ENCODE results near the gene NRDC.

NRDC gene

GRCh38 chr1:51861669-51862068 lies 16.9 kb downstream of the NRDC start:
- H3K36me3 ChIP-seq (ENCODE audit: control insufficient read depth in 2 of 2, insufficient read depth in 2 of 2, low read length in 2 of 2): no peaks in the 10 kb centered on the region
- H3K4me1 ChIP-seq (ENCODE audit: control insufficient read depth, insufficient read depth, low read length): no peaks in the 10 kb centered on the region
- H3K27ac ChIP-seq (ENCODE audit: low read length): no peak overlapping the region
- H3K4me3 ChIP-seq (ENCODE audit: low read length in 2 of 2): no peak overlapping the region
- H3K9me3 ChIP-seq (ENCODE audit: control insufficient read depth in 2 of 2, low read length in 2 of 2): no peaks in the 10 kb centered on the region
- no peaks in the 10 kb centered on the region for H3K27me3 ChIP-seq (ENCODE audit: control insufficient read depth in 1 of 2, insufficient read depth in 2 of 2, low read length in 2 of 2)
- no peak overlapping the region for H3K9ac ChIP-seq (ENCODE audit: low read length in 2 of 2)

GRCh38 chr1:51859735-51860134 lies 18.8 kb downstream of the NRDC start:
- no peak overlapping the region for H3K4me3 ChIP-seq (ENCODE audit: low read length in 2 of 2)
- H3K9me3 ChIP-seq (ENCODE audit: control insufficient read depth in 2 of 2, low read length in 2 of 2): no peaks in the 10 kb centered on the region
- H3K27me3 ChIP-seq (ENCODE audit: control insufficient read depth in 1 of 2, insufficient read depth in 2 of 2, low read length in 2 of 2): no peaks in the 10 kb centered on the region
- H3K36me3 ChIP-seq (ENCODE audit: control insufficient read depth in 2 of 2, insufficient read depth in 2 of 2, low read length in 2 of 2): peaks cover 0 to 4% of the 10 kb centered on the region in 2 donors
- H3K9ac ChIP-seq (ENCODE audit: low read length in 2 of 2): no peak overlapping the region
- no peak overlapping the region for H3K27ac ChIP-seq (ENCODE audit: low read length)
- H3K4me1 ChIP-seq (ENCODE audit: control insufficient read depth, insufficient read depth, low read length): no peaks in the 10 kb centered on the region

- Histone ChIP-seq H3K4me3 (ENCODE audit: low read length in 2 of 2) (no peak overlapping the region), H3K4me1 (ENCODE audit: control insufficient read depth, insufficient read depth, low read length) (no peaks in the 10 kb centered on the region), H3K27ac (ENCODE audit: low read length) (no peak overlapping the region), H3K9me3 (ENCODE audit: control insufficient read depth in 2 of 2, low read length in 2 of 2) (no peaks in the 10 kb centered on the region), H3K36me3 (ENCODE audit: control insufficient read depth in 2 of 2, insufficient read depth in 2 of 2, low read length in 2 of 2) (peaks cover 0 to 4% of the 10 kb centered on the region in 2 donors), H3K9ac (ENCODE audit: low read length in 2 of 2) (no peak overlapping the region), H3K27me3 (ENCODE audit: control insufficient read depth in 1 of 2, insufficient read depth in 2 of 2, low read length in 2 of 2) (no peaks in the 10 kb centered on the region)
These were observed 19.2 kb downstream of the NRDC start for GRCh38 chr1:51859333-51859732.

- Histone ChIP-seq H3K4me1 (ENCODE audit: control insufficient read depth, insufficient read depth, low read length) (no peaks in the 10 kb centered on the region), H3K36me3 (ENCODE audit: control insufficient read depth in 2 of 2, insufficient read depth in 2 of 2, low read length in 2 of 2) (peaks cover 0 to 4% of the 10 kb centered on the region in 2 donors), H3K27me3 (ENCODE audit: control insufficient read depth in 1 of 2, insufficient read depth in 2 of 2, low read length in 2 of 2) (no peaks in the 10 kb centered on the region), H3K9me3 (ENCODE audit: control insufficient read depth in 2 of 2, low read length in 2 of 2) (no peaks in the 10 kb centered on the region), H3K4me3 (ENCODE audit: low read length in 2 of 2) (no peak overlapping the region), H3K9ac (ENCODE audit: low read length in 2 of 2) (no peak overlapping the region), H3K27ac (ENCODE audit: low read length) (no peak overlapping the region)
These were observed 19.6 kb downstream of the NRDC start for GRCh38 chr1:51858892-51859291.

- Histone ChIP-seq H3K27ac (ENCODE audit: low read length) (no peak overlapping the region), H3K9me3 (ENCODE audit: control insufficient read depth in 2 of 2, low read length in 2 of 2) (no peaks in the 10 kb centered on the region), H3K27me3 (ENCODE audit: control insufficient read depth in 1 of 2, insufficient read depth in 2 of 2, low read length in 2 of 2) (no peaks in the 10 kb centered on the region), H3K9ac (ENCODE audit: low read length in 2 of 2) (no peak overlapping the region), H3K4me1 (ENCODE audit: control insufficient read depth, insufficient read depth, low read length) (no peaks in the 10 kb centered on the region), H3K36me3 (ENCODE audit: control insufficient read depth in 2 of 2, insufficient read depth in 2 of 2, low read length in 2 of 2) (peaks cover 0 to 4% of the 10 kb centered on the region in 2 donors), H3K4me3 (ENCODE audit: low read length in 2 of 2) (no peak overlapping the region)
These were observed 21.8 kb downstream of the NRDC start for GRCh38 chr1:51856745-51857144.

- Histone ChIP-seq H3K9me3 (ENCODE audit: control insufficient read depth in 2 of 2, low read length in 2 of 2) (no peaks in the 10 kb centered on the region), H3K9ac (ENCODE audit: low read length in 2 of 2) (no peak overlapping the region), H3K27ac (ENCODE audit: low read length) (no peak overlapping the region), H3K27me3 (ENCODE audit: control insufficient read depth in 1 of 2, insufficient read depth in 2 of 2, low read length in 2 of 2) (no peaks in the 10 kb centered on the region), H3K4me3 (ENCODE audit: low read length in 2 of 2) (no peak overlapping the region), H3K36me3 (ENCODE audit: control insufficient read depth in 2 of 2, insufficient read depth in 2 of 2, low read length in 2 of 2) (peaks cover 0 to 4% of the 10 kb centered on the region in 2 donors), H3K4me1 (ENCODE audit: control insufficient read depth, insufficient read depth, low read length) (peaks cover 5% of the 10 kb centered on the region)
These were observed 22.9 kb downstream of the NRDC start for GRCh38 chr1:51855624-51856023.

- H3K27ac ChIP-seq (ENCODE audit: low read length): no peak overlapping the region
- no peaks in the 10 kb centered on the region for H3K9me3 ChIP-seq (ENCODE audit: control insufficient read depth in 2 of 2, low read length in 2 of 2)
- H3K4me1 ChIP-seq (ENCODE audit: control insufficient read depth, insufficient read depth, low read length): peaks cover 7% of the 10 kb centered on the region
- no peaks in the 10 kb centered on the region for H3K27me3 ChIP-seq (ENCODE audit: control insufficient read depth in 1 of 2, insufficient read depth in 2 of 2, low read length in 2 of 2)
- H3K36me3 ChIP-seq (ENCODE audit: control insufficient read depth in 2 of 2, insufficient read depth in 2 of 2, low read length in 2 of 2): peaks cover 0 to 4% of the 10 kb centered on the region in 2 donors
- H3K9ac ChIP-seq (ENCODE audit: low read length in 2 of 2): no peak overlapping the region
- H3K4me3 ChIP-seq (ENCODE audit: low read length in 2 of 2): no peak overlapping the region
These were observed 25.2 kb downstream of the NRDC start for GRCh38 chr1:51853360-51853759.

GRCh38 chr1:51851882-51852396 lies 26.6 kb downstream of the NRDC start:
- peaks cover 0 to 6% of the 10 kb centered on the region in 2 donors for H3K36me3 ChIP-seq (ENCODE audit: control insufficient read depth in 2 of 2, insufficient read depth in 2 of 2, low read length in 2 of 2)
- H3K4me3 ChIP-seq (ENCODE audit: low read length in 2 of 2): no peak overlapping the region
- no peaks in the 10 kb centered on the region for H3K27me3 ChIP-seq (ENCODE audit: control insufficient read depth in 1 of 2, insufficient read depth in 2 of 2, low read length in 2 of 2)
- no peaks in the 10 kb centered on the region for H3K9me3 ChIP-seq (ENCODE audit: control insufficient read depth in 2 of 2, low read length in 2 of 2)
- no peak overlapping the region for H3K9ac ChIP-seq (ENCODE audit: low read length in 2 of 2)
- H3K4me1 ChIP-seq (ENCODE audit: control insufficient read depth, insufficient read depth, low read length): peaks cover 7% of the 10 kb centered on the region
- no peak overlapping the region for H3K27ac ChIP-seq (ENCODE audit: low read length)

- Histone ChIP-seq H3K4me3 (ENCODE audit: low read length in 2 of 2) (no peak overlapping the region), H3K36me3 (ENCODE audit: control insufficient read depth in 2 of 2, insufficient read depth in 2 of 2, low read length in 2 of 2) (peaks cover 0 to 6% of the 10 kb centered on the region in 2 donors), H3K9ac (ENCODE audit: low read length in 2 of 2) (no peak overlapping the region), H3K27ac (ENCODE audit: low read length) (peak overlapping the region; percentile 18), H3K27me3 (ENCODE audit: control insufficient read depth in 1 of 2, insufficient read depth in 2 of 2, low read length in 2 of 2) (no peaks in the 10 kb centered on the region), H3K9me3 (ENCODE audit: control insufficient read depth in 2 of 2, low read length in 2 of 2) (no peaks in the 10 kb centered on the region), H3K4me1 (ENCODE audit: control insufficient read depth, insufficient read depth, low read length) (peaks cover 7% of the 10 kb centered on the region)
These were observed 27.9 kb downstream of the NRDC start for GRCh38 chr1:51850420-51851223.

GRCh38 chr1:51847294-51847920 lies 31.1 kb downstream of the NRDC start:
- H3K4me3 ChIP-seq (ENCODE audit: low read length in 2 of 2): no peak overlapping the region
- H3K9ac ChIP-seq (ENCODE audit: low read length in 2 of 2): no peak overlapping the region

GRCh38 chr1:51843948-51844347 lies 34.6 kb downstream of the NRDC start:
- Histone ChIP-seq H3K9ac (ENCODE audit: low read length in 2 of 2) (no peak overlapping the region), H3K27ac (ENCODE audit: low read length) (no peak overlapping the region), H3K36me3 (ENCODE audit: control insufficient read depth in 2 of 2, insufficient read depth in 2 of 2, low read length in 2 of 2) (peaks cover 0 to 2% of the 10 kb centered on the region in 2 donors), H3K4me1 (ENCODE audit: control insufficient read depth, insufficient read depth, low read length) (no peaks in the 10 kb centered on the region), H3K27me3 (ENCODE audit: control insufficient read depth in 1 of 2, insufficient read depth in 2 of 2, low read length in 2 of 2) (no peaks in the 10 kb centered on the region), H3K9me3 (ENCODE audit: control insufficient read depth in 2 of 2, low read length in 2 of 2) (no peaks in the 10 kb centered on the region), H3K4me3 (ENCODE audit: low read length in 2 of 2) (no peak overlapping the region)

More at GRCh38 chr1:51847294-51847920, 31.1 kb downstream of the NRDC start:
- H3K36me3 ChIP-seq (ENCODE audit: control insufficient read depth in 2 of 2, insufficient read depth in 2 of 2, low read length in 2 of 2): peaks cover 0 to 2% of the 10 kb centered on the region in 2 donors
- peaks cover 7% of the 10 kb centered on the region for H3K4me1 ChIP-seq (ENCODE audit: control insufficient read depth, insufficient read depth, low read length)
- no peaks in the 10 kb centered on the region for H3K27me3 ChIP-seq (ENCODE audit: control insufficient read depth in 1 of 2, insufficient read depth in 2 of 2, low read length in 2 of 2)
- no peaks in the 10 kb centered on the region for H3K9me3 ChIP-seq (ENCODE audit: control insufficient read depth in 2 of 2, low read length in 2 of 2)
- no peak overlapping the region for H3K27ac ChIP-seq (ENCODE audit: low read length)

Measured in stomach smooth muscle (tissue), 2 donors.